Measurements from ENCODE around the gene C1orf87. TPM values are rescaled to one million over a fixed set of nuclear protein-coding genes. Genes with fewer than 3 reads are reported as not detected.

Gene C1orf87
- polyA plus RNA-seq, 1 of the 3 experiments (the other 2 are of a cell fraction), result not detected

DNA sequence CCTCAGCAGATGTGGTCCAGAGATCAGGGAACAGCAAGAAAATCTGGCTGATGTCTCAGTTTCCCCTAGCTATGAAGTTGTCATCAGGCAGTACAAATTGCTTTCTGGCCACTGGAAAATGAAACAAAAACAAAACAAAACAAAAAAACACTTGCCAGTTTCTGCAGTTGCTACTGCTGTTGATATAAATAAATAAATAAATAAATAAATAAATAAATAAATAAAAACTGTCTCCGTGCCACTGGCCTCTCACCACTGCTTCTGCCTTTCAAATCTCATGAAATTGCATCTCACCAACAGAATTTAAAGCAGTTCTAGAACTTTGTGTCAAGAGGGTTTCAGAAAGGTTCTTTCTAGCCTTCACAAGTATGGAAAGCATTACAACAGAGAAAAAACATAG, 62.9 kb downstream of the C1orf87 start:
- ChIA-PET POLR2A (no interaction called here), CTCF (interaction anchor here (1.5 kb wide), 1 partner anchor 21 kb away, joined by 4 read pairs; no protein-coding TSS in a partner anchor)
- Histone ChIP-seq H3K27ac (ENCODE audit: low read depth in 2 of 2, low read length in 1 of 2) (no peak overlapping the region), H3K4me2 (no peak overlapping the region), H3K27me3 (ENCODE audit: insufficient read depth) (no peaks in the 10 kb centered on the region), H2AFZ (ENCODE audit: low read depth) (no peak overlapping the region), H4K20me1 (ENCODE audit: insufficient read depth) (no peaks in the 10 kb centered on the region), H3F3A (replicated peaks; ENCODE audit: insufficient read depth) (no peaks in the 10 kb centered on the region), H3K9ac (no peak overlapping the region), H3K79me2 (ENCODE audit: insufficient read depth) (no peaks in the 10 kb centered on the region), H3K4me1 (ENCODE audit: control insufficient read depth in 1 of 2, insufficient read depth in 2 of 2, low read depth in 1 of 2, low read length in 1 of 2) (no peaks in the 10 kb centered on the region), H3K9me3 (no peaks in the 10 kb centered on the region), H3K36me3 (replicated peaks in 1 of 2; ENCODE audit: control insufficient read depth in 1 of 2, insufficient read depth in 2 of 2, low read length in 1 of 2) (no peaks in the 10 kb centered on the region), H3K4me3 (ENCODE audit: low read depth in 2 of 2, low read length in 1 of 2) (no peak overlapping the region), H3K9me2 (no peaks in the 10 kb centered on the region)
- WGBS (ENCODE audit: low lambda C conversion rate), result 32% methylated on average over 1 of the region's 1 CpG
- TF ChIP-seq SIN3A (IDR thresholded peaks at IDR 0.05; ENCODE audit: borderline replicate concordance, low read depth, low read length), result no peak
- TF ChIP-seq MXI1 (IDR thresholded peaks at IDR 0.05; ENCODE audit: low read depth, low read length), result no peak
- TF ChIP-seq MEF2A (IDR thresholded peaks at IDR 0.05; ENCODE audit: borderline replicate concordance, low read depth), result no peak
- TF ChIP-seq NFIC (IDR thresholded peaks at IDR 0.05; ENCODE audit: borderline replicate concordance), result no peak
- TF ChIP-seq TCF12 (IDR thresholded peaks at IDR 0.05), result no peak
- TF ChIP-seq FOSL2 (IDR thresholded peaks at IDR 0.05; ENCODE audit: borderline replicate concordance, low read depth), result no peak
- no peak for TF ChIP-seq ELF1 (IDR thresholded peaks at IDR 0.05)
- no peak for TF ChIP-seq FOXJ3 (CRISPR knock-in tag; IDR thresholded peaks at IDR 0.05)
- no peak for TF ChIP-seq YY1 (IDR thresholded peaks at IDR 0.05; ENCODE audit: low read depth)
- TF ChIP-seq, protein P1, sequence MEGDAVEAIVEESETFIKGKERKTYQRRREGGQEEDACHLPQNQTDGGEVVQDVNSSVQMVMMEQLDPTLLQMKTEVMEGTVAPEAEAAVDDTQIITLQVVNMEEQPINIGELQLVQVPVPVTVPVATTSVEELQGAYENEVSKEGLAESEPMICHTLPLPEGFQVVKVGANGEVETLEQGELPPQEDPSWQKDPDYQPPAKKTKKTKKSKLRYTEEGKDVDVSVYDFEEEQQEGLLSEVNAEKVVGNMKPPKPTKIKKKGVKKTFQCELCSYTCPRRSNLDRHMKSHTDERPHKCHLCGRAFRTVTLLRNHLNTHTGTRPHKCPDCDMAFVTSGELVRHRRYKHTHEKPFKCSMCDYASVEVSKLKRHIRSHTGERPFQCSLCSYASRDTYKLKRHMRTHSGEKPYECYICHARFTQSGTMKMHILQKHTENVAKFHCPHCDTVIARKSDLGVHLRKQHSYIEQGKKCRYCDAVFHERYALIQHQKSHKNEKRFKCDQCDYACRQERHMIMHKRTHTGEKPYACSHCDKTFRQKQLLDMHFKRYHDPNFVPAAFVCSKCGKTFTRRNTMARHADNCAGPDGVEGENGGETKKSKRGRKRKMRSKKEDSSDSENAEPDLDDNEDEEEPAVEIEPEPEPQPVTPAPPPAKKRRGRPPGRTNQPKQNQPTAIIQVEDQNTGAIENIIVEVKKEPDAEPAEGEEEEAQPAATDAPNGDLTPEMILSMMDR (IDR thresholded peaks at IDR 0.05), result no peak
- TF ChIP-seq, protein P2, sequence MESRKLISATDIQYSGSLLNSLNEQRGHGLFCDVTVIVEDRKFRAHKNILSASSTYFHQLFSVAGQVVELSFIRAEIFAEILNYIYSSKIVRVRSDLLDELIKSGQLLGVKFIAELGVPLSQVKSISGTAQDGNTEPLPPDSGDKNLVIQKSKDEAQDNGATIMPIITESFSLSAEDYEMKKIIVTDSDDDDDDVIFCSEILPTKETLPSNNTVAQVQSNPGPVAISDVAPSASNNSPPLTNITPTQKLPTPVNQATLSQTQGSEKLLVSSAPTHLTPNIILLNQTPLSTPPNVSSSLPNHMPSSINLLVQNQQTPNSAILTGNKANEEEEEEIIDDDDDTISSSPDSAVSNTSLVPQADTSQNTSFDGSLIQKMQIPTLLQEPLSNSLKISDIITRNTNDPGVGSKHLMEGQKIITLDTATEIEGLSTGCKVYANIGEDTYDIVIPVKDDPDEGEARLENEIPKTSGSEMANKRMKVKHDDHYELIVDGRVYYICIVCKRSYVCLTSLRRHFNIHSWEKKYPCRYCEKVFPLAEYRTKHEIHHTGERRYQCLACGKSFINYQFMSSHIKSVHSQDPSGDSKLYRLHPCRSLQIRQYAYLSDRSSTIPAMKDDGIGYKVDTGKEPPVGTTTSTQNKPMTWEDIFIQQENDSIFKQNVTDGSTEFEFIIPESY (IDR thresholded peaks at IDR 0.05; ENCODE audit: borderline replicate concordance, low read depth), result no peak
- no peak for TF ChIP-seq JUND (IDR thresholded peaks at IDR 0.05)
- no peak for TF ChIP-seq RCOR1 (IDR thresholded peaks at IDR 0.05; ENCODE audit: low read length)
- TF ChIP-seq TEAD4 (IDR thresholded peaks at IDR 0.05; ENCODE audit: borderline replicate concordance, insufficient read depth), result no peak
- TF ChIP-seq, protein P3, sequence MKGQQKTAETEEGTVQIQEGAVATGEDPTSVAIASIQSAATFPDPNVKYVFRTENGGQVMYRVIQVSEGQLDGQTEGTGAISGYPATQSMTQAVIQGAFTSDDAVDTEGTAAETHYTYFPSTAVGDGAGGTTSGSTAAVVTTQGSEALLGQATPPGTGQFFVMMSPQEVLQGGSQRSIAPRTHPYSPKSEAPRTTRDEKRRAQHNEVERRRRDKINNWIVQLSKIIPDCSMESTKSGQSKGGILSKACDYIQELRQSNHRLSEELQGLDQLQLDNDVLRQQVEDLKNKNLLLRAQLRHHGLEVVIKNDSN (IDR thresholded peaks at IDR 0.05; ENCODE audit: borderline replicate concordance, low read depth), result no peak
- TF ChIP-seq SMC3 (IDR thresholded peaks at IDR 0.05; ENCODE audit: low read depth, low read length), result no peak
- TF ChIP-seq, protein P4, sequence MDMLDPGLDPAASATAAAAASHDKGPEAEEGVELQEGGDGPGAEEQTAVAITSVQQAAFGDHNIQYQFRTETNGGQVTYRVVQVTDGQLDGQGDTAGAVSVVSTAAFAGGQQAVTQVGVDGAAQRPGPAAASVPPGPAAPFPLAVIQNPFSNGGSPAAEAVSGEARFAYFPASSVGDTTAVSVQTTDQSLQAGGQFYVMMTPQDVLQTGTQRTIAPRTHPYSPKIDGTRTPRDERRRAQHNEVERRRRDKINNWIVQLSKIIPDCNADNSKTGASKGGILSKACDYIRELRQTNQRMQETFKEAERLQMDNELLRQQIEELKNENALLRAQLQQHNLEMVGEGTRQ (IDR thresholded peaks at IDR 0.05; ENCODE audit: borderline replicate concordance, low read depth, low read length), result no peak
- no peak for TF ChIP-seq TAF1 (IDR thresholded peaks at IDR 0.05; ENCODE audit: borderline replicate concordance, low read depth, low read length)
- DNase-seq, result no peak

Measured in SK-N-SH (cell line).